Measurements from ENCODE around the gene AIP.

DNA sequence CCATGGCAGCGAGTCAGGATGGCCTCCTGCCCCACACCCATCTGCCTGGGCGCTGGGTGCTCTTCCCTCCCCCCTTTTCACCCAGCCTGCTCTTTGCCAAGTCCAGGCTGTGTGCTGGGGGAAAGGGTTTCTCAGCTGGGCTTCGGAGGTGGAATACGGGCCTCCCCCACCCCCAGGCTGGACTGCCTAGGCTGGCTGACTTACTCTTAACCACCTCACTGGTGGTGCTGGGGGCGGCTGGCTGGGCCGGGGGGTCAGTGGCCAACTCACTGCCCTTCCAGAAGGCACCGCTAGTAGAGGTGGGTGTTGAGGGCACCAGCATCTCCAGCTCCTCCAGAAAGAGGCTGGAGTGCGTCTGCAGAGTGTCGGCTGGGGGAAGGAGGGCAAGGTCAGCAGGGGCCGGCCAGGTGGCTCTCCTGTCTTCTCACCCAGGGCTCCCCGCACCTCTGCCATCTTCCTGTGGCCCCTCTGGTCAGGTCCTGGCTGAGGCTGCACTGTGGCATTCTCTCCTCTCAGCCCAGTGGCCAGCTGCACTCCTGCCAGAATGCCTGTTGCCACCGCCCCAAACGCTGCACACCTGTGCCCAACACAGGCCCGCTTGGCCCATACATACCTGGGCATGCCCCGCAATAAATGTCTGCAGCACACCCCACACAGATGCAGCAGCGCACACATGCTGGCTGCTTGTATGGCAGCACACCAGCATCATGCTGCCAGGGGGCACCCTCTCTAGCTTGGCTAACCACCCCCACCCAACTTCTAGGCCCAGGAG lies 12.6 kb downstream of the AIP start:
- TF ChIP-seq, protein P1, sequence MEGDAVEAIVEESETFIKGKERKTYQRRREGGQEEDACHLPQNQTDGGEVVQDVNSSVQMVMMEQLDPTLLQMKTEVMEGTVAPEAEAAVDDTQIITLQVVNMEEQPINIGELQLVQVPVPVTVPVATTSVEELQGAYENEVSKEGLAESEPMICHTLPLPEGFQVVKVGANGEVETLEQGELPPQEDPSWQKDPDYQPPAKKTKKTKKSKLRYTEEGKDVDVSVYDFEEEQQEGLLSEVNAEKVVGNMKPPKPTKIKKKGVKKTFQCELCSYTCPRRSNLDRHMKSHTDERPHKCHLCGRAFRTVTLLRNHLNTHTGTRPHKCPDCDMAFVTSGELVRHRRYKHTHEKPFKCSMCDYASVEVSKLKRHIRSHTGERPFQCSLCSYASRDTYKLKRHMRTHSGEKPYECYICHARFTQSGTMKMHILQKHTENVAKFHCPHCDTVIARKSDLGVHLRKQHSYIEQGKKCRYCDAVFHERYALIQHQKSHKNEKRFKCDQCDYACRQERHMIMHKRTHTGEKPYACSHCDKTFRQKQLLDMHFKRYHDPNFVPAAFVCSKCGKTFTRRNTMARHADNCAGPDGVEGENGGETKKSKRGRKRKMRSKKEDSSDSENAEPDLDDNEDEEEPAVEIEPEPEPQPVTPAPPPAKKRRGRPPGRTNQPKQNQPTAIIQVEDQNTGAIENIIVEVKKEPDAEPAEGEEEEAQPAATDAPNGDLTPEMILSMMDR (IDR thresholded peaks at IDR 0.05) = no peak
- TF ChIP-seq EP300 (IDR thresholded peaks at IDR 0.05) = no peak
- no peak for TF ChIP-seq POLR2A (IDR thresholded peaks at IDR 0.05)
